GM12878 (cell line): Measurements from ENCODE around the gene PRRT1B.

Experiments used
- BHLHE40 ChIP-seq, 2 experiments: fragments of 450-650 bp in 1 of 2; IDR thresholded peaks; 2 replicates each; pipeline ENCODE4 v1.6.1; 2011 to 2017; ENCODE audit warnings: low read depth in 2 of 2, borderline replicate concordance in 1 of 2, improper control_type of control experiment in 1 of 2, low read length in 1 of 2, mild to moderate bottlenecking in 1 of 2
- CHD2 ChIP-seq: IDR thresholded peaks from 2 replicates; pipeline ENCODE4 v1.6.1; 2011; ENCODE audit warnings: low read depth, low read length, improper control_type of control experiment, borderline replicate concordance
- CTCF ChIP-seq, 3 experiments: IDR thresholded peaks in 2 of 3; conservative IDR thresholded peaks in 1 of 3; 2 replicates each; pipeline ENCODE4 v1.5.1; 2011; ENCODE audit warnings: low read depth in 3 of 3, low read length in 3 of 3, mild to moderate bottlenecking in 3 of 3, control low read depth in 2 of 3, moderate library complexity in 2 of 3, inconsistent platforms in 1 of 3, mixed read lengths in 1 of 3; ENCODE audit not compliant: control insufficient read depth in 2 of 3, insufficient read depth in 1 of 3; ENCODE audit errors: extremely low read depth in 1 of 3
- DPF2 ChIP-seq: fragments of 450-650 bp; IDR thresholded peaks from 2 replicates; pipeline ENCODE4 v1.6.1; 2017; ENCODE audit warnings: mild to moderate bottlenecking
- ELK1 ChIP-seq: IDR thresholded peaks from 2 replicates; pipeline ENCODE4 v1.6.1; 2012; ENCODE audit warnings: low read depth, low read length, improper control_type of control experiment
- NFIC ChIP-seq: IDR thresholded peaks from 2 replicates; pipeline ENCODE4 v1.6.1; 2012; ENCODE audit warnings: low read depth, mild to moderate bottlenecking, inconsistent platforms, low read length, moderate library complexity
- POLR2AphosphoS5 ChIP-seq: IDR thresholded peaks from 2 replicates; pipeline ENCODE4 v1.6.1; 2011; ENCODE audit warnings: mild to moderate bottlenecking, low read length, inconsistent platforms
- RAD21 ChIP-seq: IDR thresholded peaks from 2 replicates; pipeline ENCODE4 v1.6.1; 2011; ENCODE audit warnings: mild to moderate bottlenecking, low read depth, low read length, moderate library complexity; ENCODE audit not compliant: insufficient read depth
- REST ChIP-seq: IDR thresholded peaks from 2 replicates; pipeline ENCODE4 v1.6.1; 2012; ENCODE audit warnings: mild to moderate bottlenecking, low read depth, low read length
- ZNF274 ChIP-seq: IDR thresholded peaks from one replicate; pipeline ENCODE4 v1.8.0; 2011; ENCODE audit not compliant: insufficient read length, insufficient read depth

- no peak for TF ChIP-seq ZNF274
- TF ChIP-seq BHLHE40 (IDR thresholded peaks at IDR 0.05; ENCODE audit: borderline replicate concordance in 1 of 2, low read depth in 2 of 2, low read length in 1 of 2), result peak; percentile 24 to 74; a peak in 2 of 4 replicates
- no peak; the same call in 1 of the 2 replicates for TF ChIP-seq DPF2
- TF ChIP-seq REST, result no peak; the same call in 1 of the 2 replicates
- no peak for TF ChIP-seq ELK1
- TF ChIP-seq RAD21, result no peak
- no peak for TF ChIP-seq CTCF (IDR thresholded peaks at IDR 0.05 in 2 of 3, conservative IDR thresholded peaks at IDR 0.05 in 1 of 3; ENCODE audit: control insufficient read depth in 2 of 3, extremely low read depth in 1 of 3, insufficient read depth in 1 of 3, low read depth in 3 of 3, low read length in 3 of 3)
- TF ChIP-seq POLR2AphosphoS5, result peak; percentile 61; the same call in 1 of the 2 replicates
- TF ChIP-seq NFIC, result no peak
- TF ChIP-seq CHD2, result 0 out of 2 replicates have a peak, but pooled peaks have one; percentile 25
Measured at GRCh38 chr9:131502781-131503625, 42.3 kb upstream of the PRRT1B start, which contains the start of gene POMT1.
